Measurements from ENCODE around the gene NAA25. TPM values are rescaled to one million over a fixed set of nuclear protein-coding genes. Genes with fewer than 3 reads are reported as not detected.

NAA25 gene
- total RNA-seq, 1 donor from 2014 or later = 37.4 TPM

DNA sequence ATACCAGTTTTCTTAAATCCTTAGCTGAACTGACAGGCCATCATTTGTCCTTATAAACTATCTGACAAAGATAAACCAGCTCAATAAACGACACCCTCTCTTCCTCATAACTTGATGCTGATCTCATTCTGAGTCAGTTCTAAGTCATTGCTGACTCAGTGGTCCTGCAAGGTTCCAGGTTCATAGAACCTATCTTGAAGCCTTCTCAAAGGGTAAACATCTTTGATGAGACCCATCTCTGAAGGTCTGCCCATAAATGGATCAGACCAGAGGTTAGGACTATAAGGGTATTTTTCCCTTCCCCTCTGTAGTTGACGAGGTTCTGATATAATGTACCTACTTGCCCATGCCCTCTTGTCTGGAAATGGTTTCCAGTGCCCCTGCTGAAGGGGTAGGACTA is 11.9 kb downstream of the NAA25 start:
- no peak overlapping the region for H3K27ac Mint-ChIP-seq
- no peaks in the 10 kb centered on the region for H3K9me3 Mint-ChIP-seq

DNA sequence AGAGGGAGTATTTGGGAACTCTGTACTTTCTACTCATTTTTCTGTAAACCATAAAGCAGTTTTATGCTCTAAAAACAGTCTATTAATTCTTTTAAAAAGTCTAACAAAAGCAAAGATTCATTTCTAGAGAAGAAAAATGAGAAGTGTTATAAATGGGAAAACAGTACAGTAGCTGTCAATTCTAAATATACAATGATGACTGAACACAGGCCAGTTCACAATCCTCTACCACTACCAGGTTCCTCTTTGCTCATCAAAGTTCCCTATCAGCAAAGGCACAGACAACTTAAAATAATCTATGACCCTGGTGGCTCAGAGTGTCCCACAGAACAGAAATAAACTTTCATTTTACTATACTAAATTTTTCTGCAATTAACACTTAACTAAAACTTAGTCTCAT is 12.5 kb downstream of the NAA25 start:
- H3K4me1 Mint-ChIP-seq = peaks cover 2% of the 10 kb centered on the region
- H3K4me3 Mint-ChIP-seq = no peak overlapping the region
- no peak for DNase-seq (ENCODE audit: low spot score in 2 of 2, unreplicated experiment in 2 of 2)
- no peaks in the 10 kb centered on the region for H3K27me3 Mint-ChIP-seq (ENCODE audit: low read depth)
- H3K9me3 Mint-ChIP-seq = no peaks in the 10 kb centered on the region
- peaks cover 26% of the 10 kb centered on the region for H3K36me3 Mint-ChIP-seq
- H3K27ac Mint-ChIP-seq = no peak overlapping the region
- TF ChIP-seq, protein P1, sequence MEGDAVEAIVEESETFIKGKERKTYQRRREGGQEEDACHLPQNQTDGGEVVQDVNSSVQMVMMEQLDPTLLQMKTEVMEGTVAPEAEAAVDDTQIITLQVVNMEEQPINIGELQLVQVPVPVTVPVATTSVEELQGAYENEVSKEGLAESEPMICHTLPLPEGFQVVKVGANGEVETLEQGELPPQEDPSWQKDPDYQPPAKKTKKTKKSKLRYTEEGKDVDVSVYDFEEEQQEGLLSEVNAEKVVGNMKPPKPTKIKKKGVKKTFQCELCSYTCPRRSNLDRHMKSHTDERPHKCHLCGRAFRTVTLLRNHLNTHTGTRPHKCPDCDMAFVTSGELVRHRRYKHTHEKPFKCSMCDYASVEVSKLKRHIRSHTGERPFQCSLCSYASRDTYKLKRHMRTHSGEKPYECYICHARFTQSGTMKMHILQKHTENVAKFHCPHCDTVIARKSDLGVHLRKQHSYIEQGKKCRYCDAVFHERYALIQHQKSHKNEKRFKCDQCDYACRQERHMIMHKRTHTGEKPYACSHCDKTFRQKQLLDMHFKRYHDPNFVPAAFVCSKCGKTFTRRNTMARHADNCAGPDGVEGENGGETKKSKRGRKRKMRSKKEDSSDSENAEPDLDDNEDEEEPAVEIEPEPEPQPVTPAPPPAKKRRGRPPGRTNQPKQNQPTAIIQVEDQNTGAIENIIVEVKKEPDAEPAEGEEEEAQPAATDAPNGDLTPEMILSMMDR (IDR thresholded peaks at IDR 0.05; ENCODE audit: unreplicated experiment) = no peak

More for the DNA sequence above, 11.9 kb downstream of the NAA25 start:
- no peaks in the 10 kb centered on the region for H3K27me3 Mint-ChIP-seq (ENCODE audit: low read depth)
- H3K4me3 Mint-ChIP-seq = no peak overlapping the region
- peaks cover 2% of the 10 kb centered on the region for H3K4me1 Mint-ChIP-seq
- DNase-seq (ENCODE audit: low spot score in 2 of 2, unreplicated experiment in 2 of 2) = no peak
- TF ChIP-seq, protein P1 (IDR thresholded peaks at IDR 0.05; ENCODE audit: unreplicated experiment) = no peak
- peaks cover 26% of the 10 kb centered on the region for H3K36me3 Mint-ChIP-seq

DNA sequence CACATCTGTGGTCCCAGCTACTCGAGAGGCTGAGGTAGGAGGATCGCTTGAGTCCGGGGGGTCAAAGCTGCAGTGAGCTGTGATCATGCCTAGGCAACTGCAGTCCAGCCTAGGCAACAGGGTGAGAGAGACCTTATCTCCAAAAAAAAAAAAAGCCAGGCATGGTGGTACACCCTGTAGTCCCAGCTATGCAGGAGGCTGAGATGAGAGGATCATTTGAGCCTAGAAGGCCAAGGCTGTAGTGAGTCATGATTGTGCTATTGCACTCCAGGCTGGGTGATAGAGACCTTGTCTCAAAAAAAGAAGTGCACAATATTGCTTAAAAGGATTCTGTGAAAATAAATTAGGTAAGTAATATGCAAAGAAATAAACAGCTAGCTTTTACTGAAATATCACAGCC is 17.0 kb downstream of the NAA25 start:
- DNase-seq (ENCODE audit: low spot score in 2 of 2, unreplicated experiment in 2 of 2) = no peak
- no peaks in the 10 kb centered on the region for H3K4me1 Mint-ChIP-seq
- no peaks in the 10 kb centered on the region for H3K27me3 Mint-ChIP-seq (ENCODE audit: low read depth)
- H3K9me3 Mint-ChIP-seq = no peaks in the 10 kb centered on the region
- peaks cover 16% of the 10 kb centered on the region for H3K36me3 Mint-ChIP-seq
- no peak overlapping the region for H3K4me3 Mint-ChIP-seq
- H3K27ac Mint-ChIP-seq = no peak overlapping the region
- TF ChIP-seq, protein P1 (IDR thresholded peaks at IDR 0.05; ENCODE audit: unreplicated experiment) = no peak

DNA sequence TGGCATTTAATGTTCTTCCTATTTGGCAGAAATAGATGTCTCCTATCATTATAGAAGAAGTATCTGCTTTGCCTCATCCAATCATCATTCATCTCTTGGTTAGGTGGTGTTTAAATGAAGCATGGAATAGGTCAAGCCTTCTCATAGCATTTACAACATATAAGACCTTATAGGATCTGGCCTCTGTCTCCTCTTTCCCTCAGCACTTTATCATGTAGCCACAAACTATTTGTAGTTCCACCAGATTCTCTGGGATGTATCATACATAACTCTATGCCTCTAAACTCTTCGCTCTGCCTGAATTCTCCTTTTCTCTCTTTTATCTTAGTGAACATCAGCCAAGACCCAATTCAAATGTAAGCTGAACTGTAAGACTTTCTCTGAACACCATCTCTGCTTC is 20.7 kb downstream of the NAA25 start:
- Mint-ChIP-seq H3K27me3 (ENCODE audit: low read depth) (no peaks in the 10 kb centered on the region), H3K27ac (peak overlapping the region; percentile 12), H3K36me3 (peaks cover 21% of the 10 kb centered on the region), H3K4me3 (no peak overlapping the region), H3K9me3 (no peaks in the 10 kb centered on the region), H3K4me1 (no peaks in the 10 kb centered on the region)
- TF ChIP-seq, protein P1 (IDR thresholded peaks at IDR 0.05; ENCODE audit: unreplicated experiment) = no peak
- no peak for DNase-seq (ENCODE audit: low spot score in 2 of 2, unreplicated experiment in 2 of 2)

DNA sequence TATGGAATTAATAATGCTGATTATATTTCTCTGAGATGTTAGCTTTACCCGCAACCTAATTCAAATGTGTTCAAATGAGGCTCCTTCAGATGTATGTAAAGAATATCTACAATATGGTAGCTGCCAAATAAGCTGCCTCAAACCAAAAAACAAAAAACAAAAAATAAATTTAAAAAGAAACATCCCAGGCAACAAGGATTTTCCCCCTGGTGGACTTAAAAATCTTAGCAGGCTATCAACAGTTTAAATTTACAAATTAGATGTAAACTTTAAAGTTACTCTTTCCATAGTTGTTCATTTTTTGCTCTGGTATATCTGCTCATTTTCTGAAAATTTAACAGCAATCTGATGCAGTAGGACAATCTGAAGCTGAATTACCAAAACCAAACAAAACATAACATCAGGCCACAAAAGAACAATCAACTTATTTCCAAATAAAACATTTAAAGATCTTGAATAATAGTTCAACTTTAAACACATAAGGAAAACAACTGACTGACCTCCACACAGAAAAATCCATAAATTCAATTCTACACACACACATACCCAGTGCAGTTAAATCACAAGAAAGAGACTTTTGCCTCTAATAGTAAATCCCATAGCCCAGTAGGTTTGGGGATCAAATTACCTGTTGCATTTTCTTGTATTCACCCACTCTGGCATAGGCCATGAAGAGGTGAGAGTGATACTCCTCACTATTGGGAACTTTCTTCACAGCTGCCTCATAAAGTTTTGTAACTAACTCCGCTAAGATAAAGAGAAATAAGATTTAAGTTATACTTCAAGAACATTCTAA is 21.3 kb downstream of the NAA25 start:
- no peak overlapping the region for H3K4me3 Mint-ChIP-seq
- no peak for DNase-seq (ENCODE audit: low spot score in 2 of 2, unreplicated experiment in 2 of 2)
- H3K27me3 Mint-ChIP-seq (ENCODE audit: low read depth) = no peaks in the 10 kb centered on the region
- TF ChIP-seq, protein P1 (IDR thresholded peaks at IDR 0.05; ENCODE audit: unreplicated experiment) = peak; percentile 64
- H3K36me3 Mint-ChIP-seq = peaks cover 23% of the 10 kb centered on the region
- peak overlapping the region; percentile 30 for H3K27ac Mint-ChIP-seq
- no peaks in the 10 kb centered on the region for H3K4me1 Mint-ChIP-seq
- no peaks in the 10 kb centered on the region for H3K9me3 Mint-ChIP-seq
